Mesendoderm (in vitro differentiated cells): ENCODE data around the gene ERC2.

Experiments used
- DNase-seq: peaks from one replicate; pipeline ENCODE4 v3.0.0; 2013
- H2AK5ac ChIP-seq: 2 replicates; pipeline ENCODE4 v1.6.1; 2013; ENCODE audit warnings: low read length, inconsistent platforms
- H2BK120ac ChIP-seq: 2 replicates; pipeline ENCODE4 v1.6.1; 2013; ENCODE audit warnings: low read depth, mild to moderate bottlenecking, low read length, moderate library complexity, mixed read lengths
- H2BK15ac ChIP-seq: replicated peaks from 2 replicates; pipeline ENCODE4 v1.6.1; 2013; ENCODE audit warnings: low read depth, mild to moderate bottlenecking, moderate library complexity
- H2BK5ac ChIP-seq: 2 replicates; pipeline ENCODE4 v1.6.1; 2013; ENCODE audit warnings: low read length, inconsistent platforms
- H3K18ac ChIP-seq: 2 replicates; pipeline ENCODE4 v1.6.1; 2013; ENCODE audit warnings: mild to moderate bottlenecking, low read length, mixed read lengths
- H3K23ac ChIP-seq: one replicate; pipeline ENCODE4 v1.6.1; 2013; ENCODE audit warnings: low read length
- H3K27ac ChIP-seq: 2 replicates; pipeline ENCODE4 v1.5.1; 2013; ENCODE audit warnings: low read depth, mild to moderate bottlenecking, inconsistent platforms, low read length, moderate library complexity
- H3K27me3 ChIP-seq: 2 replicates; pipeline ENCODE4 v1.6.1; 2013; ENCODE audit warnings: low read length, control low read depth, mild to moderate bottlenecking, inconsistent platforms; ENCODE audit not compliant: insufficient read depth, poor library complexity
- H3K36me3 ChIP-seq: 2 replicates; pipeline ENCODE4 v1.6.1; 2013; ENCODE audit warnings: low read length, inconsistent platforms; ENCODE audit not compliant: control insufficient read depth, insufficient read depth
- H3K4ac ChIP-seq: one replicate; pipeline ENCODE4 v1.6.1; 2013; ENCODE audit warnings: low read depth, mild to moderate bottlenecking, low read length, moderate library complexity
- H3K4me1 ChIP-seq: 2 replicates; pipeline ENCODE4 v1.6.1; 2013; ENCODE audit warnings: low read depth, low read length, inconsistent platforms; ENCODE audit not compliant: control insufficient read depth
- H3K4me2 ChIP-seq: 2 replicates; pipeline ENCODE4 v1.6.1; 2013; ENCODE audit warnings: low read length
- H3K4me3 ChIP-seq: 2 replicates; pipeline ENCODE4 v1.5.1; 2013; ENCODE audit warnings: mild to moderate bottlenecking, low read length
- H3K56ac ChIP-seq: one replicate; pipeline ENCODE4 v1.6.1; 2013; ENCODE audit warnings: low read length
- H3K79me1 ChIP-seq: 2 replicates; pipeline ENCODE4 v1.6.1; 2013; ENCODE audit warnings: low read length, inconsistent platforms
- H3K79me2 ChIP-seq: 2 replicates; pipeline ENCODE4 v1.6.1; 2013; ENCODE audit warnings: mild to moderate bottlenecking, low read length; ENCODE audit not compliant: control insufficient read depth, insufficient read depth
- H3K9ac ChIP-seq: 2 replicates; pipeline ENCODE4 v1.6.1; 2013; ENCODE audit warnings: low read length, inconsistent platforms
- H4K5ac ChIP-seq: one replicate; pipeline ENCODE4 v1.6.1; 2013; ENCODE audit warnings: low read length
- H4K8ac ChIP-seq: one replicate; pipeline ENCODE4 v1.6.1; 2013; ENCODE audit warnings: low read depth, mild to moderate bottlenecking, control low read depth, low read length, moderate library complexity
- WGBS: extraction: QIAGEN DNeasy Blood & Tissue Kit; methylation state at CpG from one replicate; pipeline ENCODE4 v1.1.7; 2013; ENCODE audit warnings: low lambda C conversion rate, missing lambda C conversion rate; ENCODE audit not compliant: insufficient coverage; ENCODE audit errors: extremely low coverage; 5-methylcytosine and 5-hydroxymethylcytosine counted together

Gene ERC2

GRCh38 chr3:55633333-55633732 is 834.9 kb downstream of the ERC2 start:
- H3K56ac ChIP-seq = no peak overlapping the region
- H3K23ac ChIP-seq = no peak overlapping the region
- no peak overlapping the region for H2BK5ac ChIP-seq
- H3K4me1 ChIP-seq = peaks cover 2% of the 10 kb centered on the region
- WGBS = no CpG with 5 or more reads among the region's 2 CpGs
- no peaks in the 10 kb centered on the region for H3K79me1 ChIP-seq
- H3K27me3 ChIP-seq = no peaks in the 10 kb centered on the region
- H3K4me3 ChIP-seq = no peak overlapping the region
- H3K9ac ChIP-seq = no peak overlapping the region
- no peak overlapping the region for H3K4me2 ChIP-seq
- no peak overlapping the region for H2BK15ac ChIP-seq
- no peak overlapping the region for H2AK5ac ChIP-seq
- H4K8ac ChIP-seq = no peak overlapping the region
- no peak overlapping the region for H3K18ac ChIP-seq
- H3K27ac ChIP-seq = no peak overlapping the region
- no peak overlapping the region for H2BK120ac ChIP-seq
- DNase-seq = no peak
- no peak overlapping the region for H3K4ac ChIP-seq
- no peaks in the 10 kb centered on the region for H3K79me2 ChIP-seq
- no peak overlapping the region for H4K5ac ChIP-seq
- H3K36me3 ChIP-seq = no peaks in the 10 kb centered on the region

- no peak overlapping the region for H2AK5ac ChIP-seq
- no peak overlapping the region for H3K9ac ChIP-seq
- H3K79me2 ChIP-seq = no peaks in the 10 kb centered on the region
- H3K4me1 ChIP-seq = peaks cover 2% of the 10 kb centered on the region
- H2BK5ac ChIP-seq = no peak overlapping the region
- H3K56ac ChIP-seq = no peak overlapping the region
- WGBS = no CpG with 5 or more reads among the region's 1 CpG
- H3K4me3 ChIP-seq = no peak overlapping the region
- H3K4me2 ChIP-seq = no peak overlapping the region
- no peak overlapping the region for H3K18ac ChIP-seq
- H3K79me1 ChIP-seq = no peaks in the 10 kb centered on the region
- no peak overlapping the region for H2BK15ac ChIP-seq
- H3K4ac ChIP-seq = no peak overlapping the region
- H3K27ac ChIP-seq = no peak overlapping the region
- peak; percentile 60 for DNase-seq
- H4K8ac ChIP-seq = no peak overlapping the region
- H3K36me3 ChIP-seq = no peaks in the 10 kb centered on the region
- peak overlapping the region; percentile 78 for H2BK120ac ChIP-seq
- H3K27me3 ChIP-seq = no peaks in the 10 kb centered on the region
- no peak overlapping the region for H3K23ac ChIP-seq
- H4K5ac ChIP-seq = no peak overlapping the region
These were observed 836.4 kb downstream of the ERC2 start for GRCh38 chr3:55631766-55632331.

GRCh38 chr3:55630921-55631299 is 837.4 kb downstream of the ERC2 start:
- H3K18ac ChIP-seq = no peak overlapping the region
- H3K4me3 ChIP-seq = no peak overlapping the region
- H3K79me1 ChIP-seq = no peaks in the 10 kb centered on the region
- no peak overlapping the region for H3K9ac ChIP-seq
- H3K27me3 ChIP-seq = no peaks in the 10 kb centered on the region
- H2BK120ac ChIP-seq = no peak overlapping the region
- WGBS = no CpG with 5 or more reads among the region's 1 CpG
- H4K5ac ChIP-seq = no peak overlapping the region
- H2BK5ac ChIP-seq = peak overlapping the region; percentile 60
- H4K8ac ChIP-seq = no peak overlapping the region
- H3K23ac ChIP-seq = no peak overlapping the region
- no peak overlapping the region for H3K56ac ChIP-seq
- no peak for DNase-seq
- H3K4me1 ChIP-seq = peaks cover 2% of the 10 kb centered on the region
- no peak overlapping the region for H3K27ac ChIP-seq
- H3K4ac ChIP-seq = no peak overlapping the region
- H2AK5ac ChIP-seq = peak overlapping the region; percentile 9
- no peak overlapping the region for H2BK15ac ChIP-seq
- no peaks in the 10 kb centered on the region for H3K36me3 ChIP-seq
- H3K79me2 ChIP-seq = no peaks in the 10 kb centered on the region
- no peak overlapping the region for H3K4me2 ChIP-seq

- Histone ChIP-seq H3K4me2 (no peak overlapping the region), H4K5ac (no peak overlapping the region), H3K4ac (no peak overlapping the region), H3K27ac (no peak overlapping the region), H2AK5ac (no peak overlapping the region), H3K4me3 (no peak overlapping the region), H3K18ac (no peak overlapping the region), H3K4me1 (peaks cover 2% of the 10 kb centered on the region), H3K9ac (no peak overlapping the region), H3K56ac (no peak overlapping the region), H2BK5ac (no peak overlapping the region), H3K23ac (no peak overlapping the region), H2BK120ac (no peak overlapping the region), H4K8ac (no peak overlapping the region), H3K79me1 (no peaks in the 10 kb centered on the region), H3K79me2 (no peaks in the 10 kb centered on the region), H3K36me3 (no peaks in the 10 kb centered on the region), H2BK15ac (no peak overlapping the region), H3K27me3 (no peaks in the 10 kb centered on the region)
- WGBS = no CpG with 5 or more reads among the region's 14 CpGs
- DNase-seq = peak; percentile 61
These were observed 837.9 kb downstream of the ERC2 start for GRCh38 chr3:55630280-55630920.

GRCh38 chr3:55629432-55629831 is 838.8 kb downstream of the ERC2 start:
- H2BK120ac ChIP-seq = no peak overlapping the region
- H3K56ac ChIP-seq = no peak overlapping the region
- no peaks in the 10 kb centered on the region for H3K27me3 ChIP-seq
- peaks cover 2% of the 10 kb centered on the region for H3K4me1 ChIP-seq
- no peak overlapping the region for H3K4me3 ChIP-seq
- H3K79me1 ChIP-seq = no peaks in the 10 kb centered on the region
- no peak overlapping the region for H2BK15ac ChIP-seq
- no peak overlapping the region for H3K4me2 ChIP-seq
- no peaks in the 10 kb centered on the region for H3K36me3 ChIP-seq
- no peak overlapping the region for H3K4ac ChIP-seq
- no peak overlapping the region for H3K9ac ChIP-seq
- WGBS = no CpG with 5 or more reads among the region's 1 CpG
- no peaks in the 10 kb centered on the region for H3K79me2 ChIP-seq
- no peak overlapping the region for H3K23ac ChIP-seq
- H3K18ac ChIP-seq = no peak overlapping the region
- H3K27ac ChIP-seq = no peak overlapping the region
- H2BK5ac ChIP-seq = no peak overlapping the region
- DNase-seq = no peak
- H4K5ac ChIP-seq = no peak overlapping the region
- no peak overlapping the region for H2AK5ac ChIP-seq
- no peak overlapping the region for H4K8ac ChIP-seq

- no peak overlapping the region for H4K5ac ChIP-seq
- no peak overlapping the region for H2BK120ac ChIP-seq
- H3K56ac ChIP-seq = no peak overlapping the region
- peaks cover 8% of the 10 kb centered on the region for H3K4me1 ChIP-seq
- H2BK5ac ChIP-seq = no peak overlapping the region
- DNase-seq = no peak
- H2BK15ac ChIP-seq = no peak overlapping the region
- no peak overlapping the region for H3K23ac ChIP-seq
- H3K27me3 ChIP-seq = no peaks in the 10 kb centered on the region
- H3K27ac ChIP-seq = no peak overlapping the region
- H3K4me2 ChIP-seq = no peak overlapping the region
- no peaks in the 10 kb centered on the region for H3K79me2 ChIP-seq
- H3K79me1 ChIP-seq = no peaks in the 10 kb centered on the region
- no peak overlapping the region for H3K4me3 ChIP-seq
- no peak overlapping the region for H3K9ac ChIP-seq
- no CpG with 5 or more reads among the region's 2 CpGs for WGBS
- no peaks in the 10 kb centered on the region for H3K36me3 ChIP-seq
- no peak overlapping the region for H4K8ac ChIP-seq
- no peak overlapping the region for H2AK5ac ChIP-seq
- no peak overlapping the region for H3K18ac ChIP-seq
- H3K4ac ChIP-seq = no peak overlapping the region
These were observed 842.0 kb downstream of the ERC2 start for GRCh38 chr3:55626279-55626665.
